RWPE1 (cell line): Measurements from ENCODE around the gene MAEL.

ENCODE experiments used
- CTCF ChIA-PET: fragments of 350-600 bp; sonication (Branson Sonifier 250); formaldehyde crosslinking; extraction: SDS; loops from one replicate; lab custom pipeline; 2021; lab: Yijun Ruan, JAX
- POLR2A ChIA-PET: fragments of 400-600 bp; formaldehyde crosslinking; extraction: SDS; loops from one replicate; lab custom pipeline; 2020; ENCODE audit warnings: antibody characterized with exemption; ENCODE audit not compliant: low non-redundant PET; lab: Yijun Ruan, JAX
- DNase-seq: peaks from one replicate; pipeline ENCODE4 v3.0.0; 2012; ENCODE audit warnings: low spot score
- H3K27ac ChIP-seq: fragments of 450-650 bp; 2 replicates; pipeline ENCODE4 v1.5.1; 2017
- TF ChIP-seq, protein P1 (sequence below): fragments of 450-650 bp; conservative IDR thresholded peaks from 2 replicates; pipeline ENCODE4 v1.5.1; 2017; ENCODE audit warnings: low read depth, mild to moderate bottlenecking

The MAEL gene

DNA sequence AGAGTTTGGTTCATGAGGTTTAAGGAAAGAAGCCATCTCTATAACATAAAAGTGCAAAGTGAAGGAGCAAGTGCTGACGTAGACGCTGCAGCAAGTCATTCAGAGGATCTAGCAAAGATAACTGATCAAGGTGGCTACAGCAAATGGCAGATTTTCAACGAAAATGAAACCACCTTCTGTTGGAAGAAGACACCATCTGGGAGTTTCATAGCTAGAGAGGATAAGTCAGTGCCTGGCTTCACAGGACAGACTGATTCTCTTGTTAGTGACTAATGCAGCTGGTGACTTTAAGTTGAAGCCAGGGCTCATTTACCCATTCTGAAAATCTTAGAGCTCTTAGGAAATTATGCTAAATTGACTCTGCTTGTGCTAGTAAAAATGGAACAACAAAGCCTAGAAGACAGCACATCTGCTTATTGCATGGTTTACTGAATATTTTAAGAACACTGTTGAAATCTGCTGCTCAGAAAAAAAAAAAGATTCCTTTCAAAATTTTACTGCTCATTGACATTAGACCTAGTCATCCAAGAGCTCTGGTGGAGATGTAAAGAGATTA, 10.5 kb downstream of the MAEL start:
- POLR2A ChIA-PET = no interaction called here
- CTCF ChIA-PET = no interaction called here
- DNase-seq = no peak
- TF ChIP-seq, protein P1, sequence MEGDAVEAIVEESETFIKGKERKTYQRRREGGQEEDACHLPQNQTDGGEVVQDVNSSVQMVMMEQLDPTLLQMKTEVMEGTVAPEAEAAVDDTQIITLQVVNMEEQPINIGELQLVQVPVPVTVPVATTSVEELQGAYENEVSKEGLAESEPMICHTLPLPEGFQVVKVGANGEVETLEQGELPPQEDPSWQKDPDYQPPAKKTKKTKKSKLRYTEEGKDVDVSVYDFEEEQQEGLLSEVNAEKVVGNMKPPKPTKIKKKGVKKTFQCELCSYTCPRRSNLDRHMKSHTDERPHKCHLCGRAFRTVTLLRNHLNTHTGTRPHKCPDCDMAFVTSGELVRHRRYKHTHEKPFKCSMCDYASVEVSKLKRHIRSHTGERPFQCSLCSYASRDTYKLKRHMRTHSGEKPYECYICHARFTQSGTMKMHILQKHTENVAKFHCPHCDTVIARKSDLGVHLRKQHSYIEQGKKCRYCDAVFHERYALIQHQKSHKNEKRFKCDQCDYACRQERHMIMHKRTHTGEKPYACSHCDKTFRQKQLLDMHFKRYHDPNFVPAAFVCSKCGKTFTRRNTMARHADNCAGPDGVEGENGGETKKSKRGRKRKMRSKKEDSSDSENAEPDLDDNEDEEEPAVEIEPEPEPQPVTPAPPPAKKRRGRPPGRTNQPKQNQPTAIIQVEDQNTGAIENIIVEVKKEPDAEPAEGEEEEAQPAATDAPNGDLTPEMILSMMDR = no peak
- no peak overlapping the region for H3K27ac ChIP-seq

- TF ChIP-seq, protein P1 = no peak
- POLR2A ChIA-PET = no interaction called here
- no peak for DNase-seq
- H3K27ac ChIP-seq = no peak overlapping the region
- CTCF ChIA-PET = no interaction called here
These were observed 11.5 kb downstream of the MAEL start for GRCh38 chr1:167000546-167000945.

DNA sequence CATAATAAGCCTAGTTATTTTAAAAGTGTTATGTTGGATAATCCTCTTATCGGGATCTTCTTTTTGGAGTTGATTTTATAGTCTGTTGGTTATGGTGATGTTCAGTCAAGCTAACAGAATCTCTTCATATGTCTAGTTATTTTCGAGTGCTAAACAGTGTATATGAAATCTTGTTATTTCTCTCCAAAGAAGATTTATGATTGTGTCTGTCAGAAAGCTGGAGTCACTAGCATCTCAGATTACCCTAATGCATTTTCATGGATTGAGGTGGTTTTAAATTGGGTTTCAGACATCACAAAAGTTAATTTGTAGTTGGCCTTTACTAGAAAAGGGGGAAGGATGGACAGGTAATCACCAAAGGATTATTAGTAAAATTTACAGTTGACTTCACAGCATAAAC, 13.3 kb downstream of the MAEL start:
- TF ChIP-seq, protein P1 = no peak
- ChIA-PET CTCF (interaction anchor here (0.6 kb wide), 1 partner anchor 395 kb away, joined by 3 read pairs; no protein-coding TSS in a partner anchor), POLR2A (no interaction called here)

DNA sequence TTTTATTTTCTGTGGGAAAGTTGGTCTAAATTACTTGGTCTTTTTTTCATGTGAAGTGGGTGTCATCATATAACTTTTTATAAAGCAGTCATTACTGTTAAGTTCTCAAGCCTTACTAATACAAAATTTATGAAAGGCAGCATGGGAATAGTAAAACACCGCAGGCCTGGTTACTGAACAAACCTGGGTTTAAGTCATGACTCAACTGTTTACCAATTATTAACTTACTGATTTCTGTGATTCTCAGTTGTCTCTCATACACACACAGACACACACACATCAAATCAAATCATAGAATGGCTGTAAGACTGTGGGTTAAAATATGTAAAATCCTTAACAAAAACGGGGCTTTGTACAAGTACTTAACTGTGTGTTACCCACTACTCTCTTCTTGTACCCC, 14.6 kb downstream of the MAEL start:
- ChIA-PET POLR2A (no interaction called here), CTCF (no interaction called here)
- DNase-seq = no peak
- no peak overlapping the region for H3K27ac ChIP-seq
- TF ChIP-seq, protein P1 = no peak

More for the DNA sequence above, 13.3 kb downstream of the MAEL start:
- no peak for DNase-seq
- H3K27ac ChIP-seq = no peak overlapping the region

GRCh38 chr1:167011560-167012191, 22.6 kb downstream of the MAEL start:
- no peak for DNase-seq
- ChIA-PET CTCF (interaction anchor here (0.6 to 1.0 kb wide), 3 partner anchors 48 to 545 kb away, joined by 3 to 5 read pairs (median 3); no protein-coding TSS in a partner anchor), POLR2A (no interaction called here)
- H3K27ac ChIP-seq = no peak overlapping the region
- TF ChIP-seq, protein P1 = no peak

GRCh38 chr1:167012570-167012969, 23.5 kb downstream of the MAEL start:
- H3K27ac ChIP-seq = no peak overlapping the region
- DNase-seq = no peak
- TF ChIP-seq, protein P1 = no peak
- ChIA-PET CTCF (interaction anchor here (0.8 to 1.0 kb wide), 2 partner anchors 47 to 98 kb away, joined by 3 to 5 read pairs; no protein-coding TSS in a partner anchor), POLR2A (no interaction called here)
